ENCODE measurements around the gene ENKUR.

DNA sequence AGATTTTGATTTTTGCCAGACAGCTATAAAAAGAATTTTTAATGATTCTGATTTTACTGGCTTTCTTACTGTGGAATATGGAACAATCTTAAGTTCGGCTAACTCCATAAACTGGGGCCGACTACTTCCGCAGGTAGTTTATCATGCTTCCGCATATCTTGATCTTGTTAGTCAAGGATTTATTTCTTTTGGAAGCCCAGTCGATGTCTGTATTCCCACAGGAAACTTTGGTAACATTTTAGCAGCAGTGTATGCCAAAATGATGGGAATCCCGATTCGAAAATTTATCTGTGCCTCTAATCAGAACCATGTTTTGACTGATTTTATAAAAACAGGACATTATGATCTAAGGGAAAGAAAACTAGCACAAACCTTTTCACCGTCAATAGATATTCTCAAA, 8.6 kb upstream of the ENKUR start:
- TF ChIP-seq POLR2AphosphoS5 (IDR thresholded peaks at IDR 0.05): no peak
- TF ChIP-seq, protein P1, sequence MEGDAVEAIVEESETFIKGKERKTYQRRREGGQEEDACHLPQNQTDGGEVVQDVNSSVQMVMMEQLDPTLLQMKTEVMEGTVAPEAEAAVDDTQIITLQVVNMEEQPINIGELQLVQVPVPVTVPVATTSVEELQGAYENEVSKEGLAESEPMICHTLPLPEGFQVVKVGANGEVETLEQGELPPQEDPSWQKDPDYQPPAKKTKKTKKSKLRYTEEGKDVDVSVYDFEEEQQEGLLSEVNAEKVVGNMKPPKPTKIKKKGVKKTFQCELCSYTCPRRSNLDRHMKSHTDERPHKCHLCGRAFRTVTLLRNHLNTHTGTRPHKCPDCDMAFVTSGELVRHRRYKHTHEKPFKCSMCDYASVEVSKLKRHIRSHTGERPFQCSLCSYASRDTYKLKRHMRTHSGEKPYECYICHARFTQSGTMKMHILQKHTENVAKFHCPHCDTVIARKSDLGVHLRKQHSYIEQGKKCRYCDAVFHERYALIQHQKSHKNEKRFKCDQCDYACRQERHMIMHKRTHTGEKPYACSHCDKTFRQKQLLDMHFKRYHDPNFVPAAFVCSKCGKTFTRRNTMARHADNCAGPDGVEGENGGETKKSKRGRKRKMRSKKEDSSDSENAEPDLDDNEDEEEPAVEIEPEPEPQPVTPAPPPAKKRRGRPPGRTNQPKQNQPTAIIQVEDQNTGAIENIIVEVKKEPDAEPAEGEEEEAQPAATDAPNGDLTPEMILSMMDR (IDR thresholded peaks at IDR 0.05): no peak
- TF ChIP-seq POLR2A (IDR thresholded peaks at IDR 0.05): no peak

Measured in prostate gland (tissue), 2 donors.